ENCODE measurements around the gene SRGAP1. TPM values are rescaled to one million over a fixed set of nuclear protein-coding genes. Genes with fewer than 3 reads are reported as not detected.

The SRGAP1 gene
- total and polyA plus RNA-seq, 2 of the 4 experiments (the other 2 are of a cell fraction), result 10.0 to 10.2 TPM

- Histone ChIP-seq H3K4ac (ENCODE audit: low read depth, low read length) (no peak overlapping the region), H4K8ac (ENCODE audit: low read depth in 2 of 2, low read length in 2 of 2) (no peak overlapping the region), H2AFZ (replicated peaks; ENCODE audit: low read length, poor library complexity) (no peak overlapping the region), H3K4me1 (ENCODE audit: control insufficient read depth, insufficient read depth, low read length) (peaks cover 3% of the 10 kb centered on the region), H3K9ac (ENCODE audit: low read depth, low read length) (no peak overlapping the region), H3K4me2 (ENCODE audit: low read depth, low read length) (no peak overlapping the region), H2BK15ac (ENCODE audit: low read depth, low read length) (no peak overlapping the region), H3K79me1 (ENCODE audit: low read depth in 1 of 2, low read length in 2 of 2) (no peaks in the 10 kb centered on the region), H2AK9ac (replicated peaks; ENCODE audit: low read depth, low read length, poor library complexity) (no peak overlapping the region), H2AK5ac (ENCODE audit: low read depth, low read length) (no peak overlapping the region), H3K27me3 (ENCODE audit: control insufficient read depth, insufficient read depth, low read length) (no peaks in the 10 kb centered on the region), H3K4me3 (ENCODE audit: insufficient read depth, low read depth, low read length) (no peak overlapping the region), H3K9me3 (ENCODE audit: control insufficient read depth, insufficient read depth, low read length) (no peaks in the 10 kb centered on the region), H4K5ac (ENCODE audit: low read depth, low read length) (no peak overlapping the region), H3K36me3 (ENCODE audit: control insufficient read depth, insufficient read depth, low read length) (no peaks in the 10 kb centered on the region; the same call in 1 of the 2 replicates), H2BK120ac (ENCODE audit: low read depth, low read length) (no peak overlapping the region), H3K18ac (ENCODE audit: low read depth, low read length) (no peak overlapping the region), H2BK20ac (ENCODE audit: low read depth, low read length) (no peak overlapping the region), H3K9me1 (ENCODE audit: insufficient read depth, low read length) (no peaks in the 10 kb centered on the region; the same call in 1 of the 2 replicates), H4K91ac (ENCODE audit: insufficient read depth, low read depth, low read length) (no peak overlapping the region), H4K20me1 (ENCODE audit: insufficient read depth, low read length) (no peaks in the 10 kb centered on the region), H3K27ac (ENCODE audit: insufficient read depth, low read length) (no peak overlapping the region), H2BK5ac (ENCODE audit: low read depth, low read length, poor library complexity, severe bottlenecking) (no peak overlapping the region), H3K56ac (ENCODE audit: extremely low read depth, insufficient read depth, low read length) (no peak overlapping the region), H3K23ac (ENCODE audit: low read depth, low read length) (no peak overlapping the region), H3K14ac (replicated peaks; ENCODE audit: low read depth, low read length) (no peak overlapping the region)
- no peak for ATAC-seq (ENCODE audit: low read depth)
- in situ Hi-C loops (cut with MboI; ENCODE audit: low sequenced_read_pairs), result no loop called here
- ChIA-PET CTCF (no interaction called here), POLR2A (ENCODE audit: unreplicated experiment) (no interaction called here)
- BruUV-seq (replicated peaks), result no TSS peak
- dilution Hi-C loops (cut with HindIII; ENCODE audit: low sequenced_read_pairs, unreplicated experiment), result no loop called here
- no CpG with 5 or more reads among the region's 2 CpGs for WGBS, 2 experiments (ENCODE audit: extremely low coverage in 2 of 2, insufficient read length in 1 of 2)
- TF ChIP-seq NFE2L2 (IDR thresholded peaks at IDR 0.05; ENCODE audit: low read depth, low read length) (no peak), RAD21 (IDR thresholded peaks at IDR 0.05; ENCODE audit: low read length) (no peak), FOS (IDR thresholded peaks at IDR 0.05; ENCODE audit: low read depth, low read length) (no peak), MAZ (IDR thresholded peaks at IDR 0.05; ENCODE audit: borderline replicate concordance, low read depth, low read length) (no peak), USF2 (IDR thresholded peaks at IDR 0.05; ENCODE audit: low read depth, low read length) (no peak), CTCF (conservative IDR thresholded peaks at IDR 0.05; ENCODE audit: low read depth, low read length) (no peak), ELK1 (IDR thresholded peaks at IDR 0.05; ENCODE audit: borderline replicate concordance, low read depth, low read length) (no peak), CEBPB (IDR thresholded peaks at IDR 0.05; ENCODE audit: low read depth, low read length) (no peak), BHLHE40 (IDR thresholded peaks at IDR 0.05; ENCODE audit: low read depth, low read length) (no peak), MXI1 (IDR thresholded peaks at IDR 0.05; ENCODE audit: borderline replicate concordance, low read depth, low read length) (no peak), SMC3 (IDR thresholded peaks at IDR 0.05; ENCODE audit: low read depth, low read length) (no peak), RFX5 (IDR thresholded peaks at IDR 0.05; ENCODE audit: low read depth, low read length) (no peak), POLR2A (IDR thresholded peaks at IDR 0.05; ENCODE audit: low read depth, low read length) (no peak)
- intact Hi-C loops (cut with micrococcal nuclease), result no loop called here
- DNase-seq, result no peak
These were observed 312.6 kb downstream of the SRGAP1 start for GRCh38 chr12:64157110-64157509.
